EH (cell line): Measurements from ENCODE around the gene LRRC63.
"Not testable (repeated sequence)": the region's sequence is repeated elsewhere in the genome, so short reads cannot be mapped to it uniquely, and the experiment has no call there.

Experiments used
- DNase-seq: peaks from one replicate; pipeline ENCODE4 v3.0.0-alpha.2; 2015; ENCODE audit warnings: low read depth

The LRRC63 gene

GRCh38 chr13:46265292-46265691 lies 53.6 kb downstream of the LRRC63 start:
- no peak for DNase-seq

GRCh38 chr13:46267166-46267565 lies 55.4 kb downstream of the LRRC63 start:
- DNase-seq, result peak; percentile 1

DNA sequence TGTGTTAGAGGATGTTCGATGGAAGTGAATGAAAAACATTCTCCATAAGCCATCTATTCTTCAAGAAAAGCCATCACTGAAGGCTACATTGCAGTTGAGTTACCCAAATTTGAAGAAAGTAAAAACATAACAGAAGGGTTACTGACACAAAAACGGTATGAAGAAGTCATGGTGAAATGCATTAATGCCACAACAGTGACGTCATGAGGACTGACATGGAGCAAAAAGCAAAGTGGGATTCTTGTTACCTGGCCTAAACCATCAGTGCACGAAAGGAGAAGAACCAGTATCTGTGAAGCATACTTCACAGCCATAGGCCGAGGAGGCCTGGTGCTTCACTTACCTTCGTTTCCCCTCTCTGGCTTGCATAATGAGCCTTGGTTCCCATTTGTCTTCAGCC lies 58.7 kb downstream of the LRRC63 start:
- no peak for DNase-seq

DNA sequence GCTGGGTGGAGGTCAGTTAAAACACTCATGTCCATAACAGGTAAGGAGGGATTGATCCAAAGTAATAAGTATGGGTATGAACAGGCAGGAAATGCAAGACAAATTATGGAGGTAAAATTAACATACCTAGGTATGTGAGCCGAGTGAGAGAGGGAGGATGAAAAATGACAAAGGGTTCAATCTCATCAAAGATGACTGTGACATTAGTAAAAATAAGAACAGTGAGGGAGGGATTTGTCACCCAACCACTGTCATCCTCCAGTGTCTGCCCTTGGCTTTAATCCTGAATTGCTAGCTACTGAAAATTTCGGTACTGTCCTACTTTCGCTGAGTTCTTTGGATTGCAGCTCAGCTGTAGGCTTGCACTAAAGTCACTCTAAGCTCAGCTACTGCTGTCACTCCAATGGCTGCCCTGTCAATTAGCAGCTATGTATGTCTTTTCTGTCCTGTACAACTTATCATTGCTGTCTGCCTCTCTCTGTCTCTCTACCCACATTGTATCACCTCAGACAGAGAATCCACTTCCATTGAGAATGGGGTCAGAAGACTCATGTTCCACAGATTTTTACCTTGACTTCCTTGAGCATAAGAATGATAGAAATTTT lies 62.5 kb downstream of the LRRC63 start:
- DNase-seq, result no peak

GRCh38 chr13:46278474-46278873 lies 66.7 kb downstream of the LRRC63 start:
- DNase-seq, result no peak

GRCh38 chr13:46281779-46282178 lies 70.1 kb downstream of the LRRC63 start:
- no peak for DNase-seq

DNA sequence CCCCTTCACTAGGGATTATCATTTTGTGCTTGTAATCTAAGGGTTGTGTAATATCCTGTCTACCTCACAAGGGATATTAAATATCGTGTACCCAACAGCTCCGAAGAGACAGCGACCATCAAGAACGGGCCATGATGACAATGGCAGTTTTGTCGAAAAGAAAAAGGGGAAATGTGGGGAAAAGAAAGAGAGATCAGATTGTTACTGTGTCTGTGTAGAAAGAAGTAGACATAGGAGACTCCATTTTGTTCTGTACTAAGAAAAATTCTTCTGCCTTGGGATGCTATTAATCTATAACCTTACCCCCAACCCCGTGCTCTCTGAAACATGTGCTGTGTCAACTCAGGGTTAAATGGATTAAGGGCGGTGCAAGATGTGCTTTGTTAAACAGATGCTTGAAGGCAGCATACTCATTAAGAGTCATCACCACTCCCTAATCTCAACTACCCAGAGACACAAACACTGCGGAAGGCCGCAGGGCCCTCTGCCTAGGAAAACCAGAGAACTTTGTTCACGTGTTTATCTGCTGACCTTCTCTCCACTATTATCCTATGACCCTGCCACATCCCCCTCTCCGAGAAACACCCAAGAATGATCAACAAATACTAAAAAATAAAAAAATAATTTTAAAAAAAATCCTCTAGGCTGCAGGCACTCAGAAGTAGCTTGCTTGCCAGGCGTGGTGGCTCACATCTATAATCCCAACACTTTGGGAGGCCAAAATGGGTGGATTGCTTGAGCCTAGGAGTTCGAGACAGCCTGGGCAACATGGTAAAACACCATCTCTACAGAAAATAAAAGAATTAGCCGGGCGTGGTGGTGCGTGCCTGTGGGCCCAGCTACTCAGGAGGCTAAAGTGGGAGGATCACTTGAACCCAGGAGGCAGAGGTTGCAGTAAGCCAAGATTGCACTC lies 72.4 kb downstream of the LRRC63 start:
- not testable (repeated sequence) for DNase-seq

- DNase-seq, result no peak
Measured at GRCh38 chr13:46286972-46287371, 75.2 kb downstream of the LRRC63 start.

GRCh38 chr13:46288570-46289259 lies 77.0 kb downstream of the LRRC63 start:
- DNase-seq, result peak; percentile 50

DNA sequence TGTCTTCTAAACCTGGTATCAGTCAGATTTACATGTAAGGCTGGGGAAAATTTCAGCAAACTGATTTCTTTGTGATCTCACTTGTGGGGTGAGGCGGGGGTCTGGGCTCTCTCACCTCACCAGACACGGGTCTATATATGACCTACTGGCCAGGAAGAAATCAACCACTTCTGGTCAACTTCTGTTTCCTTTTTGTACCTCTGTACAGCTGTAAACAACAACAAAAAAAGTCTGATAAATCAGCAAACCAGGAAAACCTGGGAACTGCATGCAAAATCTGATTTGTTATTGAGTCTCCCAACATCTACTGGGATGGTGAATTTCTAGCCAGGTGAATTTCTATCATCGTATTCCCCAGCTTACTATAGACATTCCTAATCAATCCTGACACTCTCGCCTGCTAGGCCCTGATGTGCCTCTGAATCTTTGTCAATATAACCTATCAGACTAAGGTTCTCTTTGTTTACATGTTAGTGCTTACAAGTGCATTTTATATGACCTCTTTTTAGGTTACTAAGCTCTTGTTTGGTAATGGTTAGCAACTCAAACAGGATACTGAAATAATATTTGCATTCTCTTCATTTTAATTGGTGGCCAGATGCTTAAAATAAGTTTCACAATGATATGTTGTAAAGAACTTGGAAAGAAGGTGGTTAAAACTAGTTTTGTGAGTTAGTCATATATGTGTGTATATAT lies 77.7 kb downstream of the LRRC63 start:
- no peak for DNase-seq

DNA sequence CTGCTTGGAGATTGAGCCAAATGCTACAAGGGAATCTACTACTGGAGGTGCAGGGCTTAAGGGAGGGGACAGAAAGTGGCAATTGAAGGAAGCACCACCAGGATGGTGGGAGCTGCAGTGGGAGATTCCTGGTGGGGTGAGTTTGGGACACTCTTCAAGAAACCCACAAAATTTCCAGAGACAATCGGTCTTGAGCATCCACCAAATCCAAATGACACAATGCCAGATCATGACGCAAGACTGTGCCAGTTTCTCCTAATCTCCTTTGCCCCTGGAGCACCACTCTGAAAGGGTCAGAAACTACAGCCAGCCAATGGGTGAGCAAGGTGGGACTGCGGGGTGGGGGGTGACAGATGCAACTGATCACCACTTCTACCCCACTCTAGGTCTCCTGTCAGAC lies 78.7 kb downstream of the LRRC63 start:
- DNase-seq, result no peak

DNA sequence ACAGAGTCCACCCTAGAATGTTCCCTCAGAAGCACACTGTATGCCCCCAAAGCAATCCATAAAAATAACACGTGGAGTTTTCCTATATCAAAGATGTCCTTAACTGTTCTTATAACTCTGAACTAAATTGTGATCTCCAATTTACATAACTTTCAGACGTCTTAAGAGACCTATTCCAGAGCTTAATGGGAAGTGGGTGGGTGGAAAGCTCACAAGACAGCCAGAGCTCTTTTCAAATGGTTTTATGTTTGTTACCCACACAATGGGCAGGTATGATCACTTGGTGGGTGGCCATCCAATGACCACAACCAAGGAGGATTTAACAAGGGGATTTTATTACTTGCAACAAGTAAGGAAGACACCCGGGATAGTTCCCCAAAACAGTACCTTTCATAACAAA lies 81.7 kb downstream of the LRRC63 start:
- DNase-seq, result no peak

GRCh38 chr13:46295491-46296114 lies 83.9 kb downstream of the LRRC63 start:
- no peak for DNase-seq

GRCh38 chr13:46296115-46296822 lies 84.5 kb downstream of the LRRC63 start:
- peak; percentile 97 for DNase-seq

DNA sequence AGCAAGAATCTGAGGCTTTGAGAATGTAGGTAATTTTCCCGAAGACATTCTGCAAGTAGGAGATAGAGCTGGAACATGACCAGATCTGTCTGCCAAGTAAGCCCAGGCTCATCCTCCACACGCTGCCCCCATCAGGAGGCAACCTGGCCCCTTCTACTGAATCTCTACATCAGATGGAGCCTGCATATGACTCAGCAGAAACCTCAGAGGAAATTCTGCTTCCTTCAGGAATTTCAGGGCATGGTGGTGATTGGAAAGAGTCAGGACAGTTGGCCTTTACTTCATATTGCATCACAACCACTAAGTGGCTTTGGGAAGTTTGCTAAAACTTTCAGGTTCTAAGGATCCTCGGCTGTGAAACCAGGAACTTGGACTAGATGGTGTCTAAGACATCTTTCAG lies 85.2 kb downstream of the LRRC63 start:
- DNase-seq, result peak; percentile 94

- peak; percentile 41 for DNase-seq
Measured at GRCh38 chr13:46297361-46297811, 85.7 kb downstream of the LRRC63 start.

DNA sequence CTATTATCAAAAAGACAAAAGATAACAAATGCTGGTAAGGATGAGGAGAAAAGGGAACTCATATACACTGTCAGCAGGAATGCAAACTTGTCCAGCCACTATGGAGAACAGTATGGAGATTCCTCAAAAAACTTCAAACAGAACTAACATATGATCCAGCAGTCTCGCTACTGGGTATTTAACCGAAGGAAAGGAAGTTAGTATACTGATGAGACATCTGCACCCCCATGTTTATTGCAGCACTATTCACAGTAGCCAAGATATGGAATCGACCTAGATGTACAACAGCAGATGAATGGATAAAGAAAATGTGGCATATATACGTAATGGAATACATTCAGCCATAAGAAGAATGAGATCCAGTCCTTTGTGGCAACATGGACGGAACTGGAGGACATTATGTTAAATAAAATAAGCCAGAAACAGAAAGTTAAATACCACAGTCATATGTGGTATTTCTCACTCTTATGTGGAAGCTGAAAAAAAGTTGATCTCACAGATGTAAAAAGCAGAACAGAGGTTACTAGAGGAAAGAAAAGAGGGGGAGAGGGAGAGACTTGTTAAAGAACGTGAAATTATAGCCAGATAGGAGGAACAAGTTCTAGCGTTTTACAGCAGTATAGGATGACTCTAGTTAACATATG lies 92.1 kb downstream of the LRRC63 start:
- DNase-seq, result no peak

- DNase-seq, result no peak
Measured at GRCh38 chr13:46304546-46304945, 92.8 kb downstream of the LRRC63 start.

GRCh38 chr13:46307554-46307953 lies 95.8 kb downstream of the LRRC63 start:
- no peak for DNase-seq

GRCh38 chr13:46310066-46310465 lies 98.3 kb downstream of the LRRC63 start:
- DNase-seq, result no peak

DNA sequence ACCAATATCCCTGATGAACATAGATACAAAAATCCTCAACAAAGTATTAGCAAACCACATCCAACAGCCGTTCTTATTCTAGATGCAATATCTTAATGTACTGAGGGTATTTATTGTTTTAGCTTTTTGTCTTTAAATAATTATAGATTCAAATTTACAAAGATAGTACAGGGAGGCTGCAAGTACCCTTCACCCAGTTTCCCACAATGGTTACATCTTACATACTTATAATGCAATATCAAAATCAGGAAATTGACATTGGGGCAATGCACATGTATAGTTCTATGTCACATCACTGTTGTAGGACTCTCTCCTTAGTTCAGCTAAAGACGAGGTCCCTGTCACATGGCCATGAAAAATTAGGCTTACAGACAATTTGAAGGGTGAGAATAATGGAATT lies 99.5 kb downstream of the LRRC63 start:
- no peak for DNase-seq
